Measurements from ENCODE around the gene FAAP24.
"Not testable (repeated sequence)": the region's sequence is repeated elsewhere in the genome, so short reads cannot be mapped to it uniquely, and the experiment has no call there.

Gene FAAP24

GRCh38 chr19:33000510-33000909 lies 28.5 kb downstream of the FAAP24 start:
- TF ChIP-seq, protein P1, sequence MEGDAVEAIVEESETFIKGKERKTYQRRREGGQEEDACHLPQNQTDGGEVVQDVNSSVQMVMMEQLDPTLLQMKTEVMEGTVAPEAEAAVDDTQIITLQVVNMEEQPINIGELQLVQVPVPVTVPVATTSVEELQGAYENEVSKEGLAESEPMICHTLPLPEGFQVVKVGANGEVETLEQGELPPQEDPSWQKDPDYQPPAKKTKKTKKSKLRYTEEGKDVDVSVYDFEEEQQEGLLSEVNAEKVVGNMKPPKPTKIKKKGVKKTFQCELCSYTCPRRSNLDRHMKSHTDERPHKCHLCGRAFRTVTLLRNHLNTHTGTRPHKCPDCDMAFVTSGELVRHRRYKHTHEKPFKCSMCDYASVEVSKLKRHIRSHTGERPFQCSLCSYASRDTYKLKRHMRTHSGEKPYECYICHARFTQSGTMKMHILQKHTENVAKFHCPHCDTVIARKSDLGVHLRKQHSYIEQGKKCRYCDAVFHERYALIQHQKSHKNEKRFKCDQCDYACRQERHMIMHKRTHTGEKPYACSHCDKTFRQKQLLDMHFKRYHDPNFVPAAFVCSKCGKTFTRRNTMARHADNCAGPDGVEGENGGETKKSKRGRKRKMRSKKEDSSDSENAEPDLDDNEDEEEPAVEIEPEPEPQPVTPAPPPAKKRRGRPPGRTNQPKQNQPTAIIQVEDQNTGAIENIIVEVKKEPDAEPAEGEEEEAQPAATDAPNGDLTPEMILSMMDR (IDR thresholded peaks at IDR 0.05): no peak
- Histone ChIP-seq H3K9me3 (ENCODE audit: control insufficient read depth, low read length) (no peaks in the 10 kb centered on the region), H3K36me3 (ENCODE audit: control insufficient read depth, insufficient read depth, low read length) (no peaks in the 10 kb centered on the region), H3K9ac (no peak overlapping the region), H3K79me2 (peaks cover 6% of the 10 kb centered on the region), H3K27me3 (ENCODE audit: control insufficient read depth, insufficient read depth, low read length) (no peaks in the 10 kb centered on the region), H3K4me1 (peaks cover 16% of the 10 kb centered on the region), H3K4me2 (ENCODE audit: low read length) (no peak overlapping the region), H3K4me3 (ENCODE audit: low read depth, low read length) (no peak overlapping the region), H2AFZ (no peak overlapping the region), H3K27ac (no peak overlapping the region)

GRCh38 chr19:33000910-33001309 lies 28.9 kb downstream of the FAAP24 start:
- Histone ChIP-seq H3K27me3 (ENCODE audit: control insufficient read depth, insufficient read depth, low read length) (no peaks in the 10 kb centered on the region), H3K4me3 (ENCODE audit: low read depth, low read length) (no peak overlapping the region), H3K79me2 (peaks cover 6% of the 10 kb centered on the region), H3K4me1 (peaks cover 16% of the 10 kb centered on the region), H3K27ac (no peak overlapping the region), H2AFZ (no peak overlapping the region), H3K4me2 (ENCODE audit: low read length) (no peak overlapping the region), H3K9ac (no peak overlapping the region), H3K36me3 (ENCODE audit: control insufficient read depth, insufficient read depth, low read length) (no peaks in the 10 kb centered on the region), H3K9me3 (ENCODE audit: control insufficient read depth, low read length) (no peaks in the 10 kb centered on the region)
- TF ChIP-seq, protein P1 (IDR thresholded peaks at IDR 0.05): no peak

- H3K79me2 ChIP-seq; H3K4me2 ChIP-seq (ENCODE audit: low read length); H3K27me3 ChIP-seq (ENCODE audit: control insufficient read depth, insufficient read depth, low read length); H3K36me3 ChIP-seq (ENCODE audit: control insufficient read depth, insufficient read depth, low read length); H3K4me3 ChIP-seq (ENCODE audit: low read depth, low read length); H3K9me3 ChIP-seq (ENCODE audit: control insufficient read depth, low read length): not testable (repeated sequence)
- Histone ChIP-seq H3K9ac (peak overlapping the region; percentile 3), H3K27ac (peak overlapping the region; percentile 78), H2AFZ (peak overlapping the region; percentile 45), H3K4me1 (peaks cover 21% of the 10 kb centered on the region)
Measured at GRCh38 chr19:33002126-33002865, 30.3 kb downstream of the FAAP24 start.

GRCh38 chr19:33003424-33004024 lies 31.5 kb downstream of the FAAP24 start:
- H3K4me2 ChIP-seq (ENCODE audit: low read length); H3K79me2 ChIP-seq; H3K9ac ChIP-seq; H3K4me3 ChIP-seq (ENCODE audit: low read depth, low read length); H3K27me3 ChIP-seq (ENCODE audit: control insufficient read depth, insufficient read depth, low read length); H3K36me3 ChIP-seq (ENCODE audit: control insufficient read depth, insufficient read depth, low read length); H3K9me3 ChIP-seq (ENCODE audit: control insufficient read depth, low read length); H2AFZ ChIP-seq: not testable (repeated sequence)
- Histone ChIP-seq H3K27ac (peak overlapping the region; percentile 78), H3K4me1 (peaks cover 21% of the 10 kb centered on the region)

DNA sequence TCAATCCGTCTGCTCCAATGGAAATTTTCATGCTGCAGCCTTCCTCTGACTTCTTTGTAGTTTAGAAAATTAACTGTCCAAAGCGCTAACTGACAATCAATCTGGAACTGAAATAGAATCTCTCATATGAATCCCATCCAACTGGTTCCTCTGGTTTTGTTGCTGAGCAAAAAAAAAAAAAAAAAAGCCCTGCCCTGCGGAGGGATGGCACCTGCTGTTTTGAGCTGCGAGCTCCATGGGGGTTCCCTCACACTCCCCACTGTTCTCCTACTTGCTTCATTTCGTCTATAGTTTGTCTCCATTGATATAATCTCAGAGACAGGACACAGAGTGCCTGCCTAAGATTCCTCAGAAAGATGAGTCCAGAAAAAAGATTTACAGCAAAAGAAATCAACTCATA lies 33.4 kb downstream of the FAAP24 start:
- Histone ChIP-seq H2AFZ (peak overlapping the region; percentile 14), H3K79me2 (peaks cover 6% of the 10 kb centered on the region), H3K27ac (peak overlapping the region; percentile 87), H3K4me3 (ENCODE audit: low read depth, low read length) (no peak overlapping the region), H3K27me3 (ENCODE audit: control insufficient read depth, insufficient read depth, low read length) (no peaks in the 10 kb centered on the region), H3K9me3 (ENCODE audit: control insufficient read depth, low read length) (no peaks in the 10 kb centered on the region), H3K36me3 (ENCODE audit: control insufficient read depth, insufficient read depth, low read length) (no peaks in the 10 kb centered on the region), H3K4me1 (peaks cover 21% of the 10 kb centered on the region), H3K9ac (no peak overlapping the region), H3K4me2 (ENCODE audit: low read length) (no peak overlapping the region)
- TF ChIP-seq, protein P1 (IDR thresholded peaks at IDR 0.05): no peak
